ENCODE data around the gene TTLL10.

Gene TTLL10

GRCh38 chr1:1215881-1216605, 42.4 kb downstream of the TTLL10 start:
- in situ Hi-C loops (cut with HindIII; ENCODE audit: low sequenced_read_pairs) = no loop called here

- in situ Hi-C loops (cut with HindIII; ENCODE audit: low sequenced_read_pairs) = no loop called here
Observed at GRCh38 chr1:1216770-1217620, 43.3 kb downstream of the TTLL10 start.

- in situ Hi-C loops (cut with HindIII; ENCODE audit: low sequenced_read_pairs) = no loop called here
Observed at GRCh38 chr1:1217621-1218523, 44.2 kb downstream of the TTLL10 start.

GRCh38 chr1:1218524-1219200, 45.0 kb downstream of the TTLL10 start:
- in situ Hi-C loops (cut with HindIII; ENCODE audit: low sequenced_read_pairs) = no loop called here

- in situ Hi-C loops (cut with HindIII; ENCODE audit: low sequenced_read_pairs) = no loop called here
Observed at GRCh38 chr1:1219341-1219740, 45.7 kb downstream of the TTLL10 start.

- in situ Hi-C loops (cut with HindIII; ENCODE audit: low sequenced_read_pairs) = loop anchor here (5.0 kb wide), 1 partner anchor 93 kb away; no protein-coding TSS in a partner anchor
Observed at GRCh38 chr1:1220197-1220596, 46.5 kb downstream of the TTLL10 start.

GRCh38 chr1:1221887-1222574, 48.4 kb downstream of the TTLL10 start:
- in situ Hi-C loops (cut with HindIII; ENCODE audit: low sequenced_read_pairs) = loop anchor here (5.0 kb wide), 1 partner anchor 95 kb away; no protein-coding TSS in a partner anchor

GRCh38 chr1:1222575-1223225, 49.0 kb downstream of the TTLL10 start:
- in situ Hi-C loops (cut with HindIII; ENCODE audit: low sequenced_read_pairs) = loop anchor here (5.0 kb wide), 1 partner anchor 95 kb away; no protein-coding TSS in a partner anchor

- in situ Hi-C loops (cut with HindIII; ENCODE audit: low sequenced_read_pairs) = loop anchor here (5.0 kb wide), 1 partner anchor 96 kb away; no protein-coding TSS in a partner anchor
Observed at GRCh38 chr1:1223321-1223720, 49.6 kb downstream of the TTLL10 start.

GRCh38 chr1:1223891-1224290, 50.2 kb downstream of the TTLL10 start:
- in situ Hi-C loops (cut with HindIII; ENCODE audit: low sequenced_read_pairs) = loop anchor here (5.0 kb wide), 1 partner anchor 97 kb away; no protein-coding TSS in a partner anchor

- in situ Hi-C loops (cut with HindIII; ENCODE audit: low sequenced_read_pairs) = loop anchor here (5.0 kb wide), 1 partner anchor 68 kb away; no protein-coding TSS in a partner anchor
Observed at GRCh38 chr1:1225238-1225845, 51.7 kb downstream of the TTLL10 start.

GRCh38 chr1:1225913-1226312, 52.2 kb downstream of the TTLL10 start:
- in situ Hi-C loops (cut with HindIII; ENCODE audit: low sequenced_read_pairs) = loop anchor here (5.0 kb wide), 1 partner anchor 69 kb away; no protein-coding TSS in a partner anchor

GRCh38 chr1:1226566-1227362, 53.1 kb downstream of the TTLL10 start:
- in situ Hi-C loops (cut with HindIII; ENCODE audit: low sequenced_read_pairs) = loop anchor here (5.0 kb wide), 1 partner anchor 69 kb away; no protein-coding TSS in a partner anchor

GRCh38 chr1:1227386-1227785, 53.7 kb downstream of the TTLL10 start:
- in situ Hi-C loops (cut with HindIII; ENCODE audit: low sequenced_read_pairs) = loop anchor here (5.0 kb wide), 1 partner anchor 70 kb away; no protein-coding TSS in a partner anchor

GRCh38 chr1:1228187-1228586, 54.5 kb downstream of the TTLL10 start:
- in situ Hi-C loops (cut with HindIII; ENCODE audit: low sequenced_read_pairs) = loop anchor here (5.0 kb wide), 1 partner anchor 71 kb away; no protein-coding TSS in a partner anchor

GRCh38 chr1:1228596-1229321, 55.1 kb downstream of the TTLL10 start:
- in situ Hi-C loops (cut with HindIII; ENCODE audit: low sequenced_read_pairs) = loop anchor here (5.0 kb wide), 1 partner anchor 71 kb away; no protein-coding TSS in a partner anchor

- in situ Hi-C loops (cut with HindIII; ENCODE audit: low sequenced_read_pairs) = loop anchor here (5.0 kb wide), 1 partner anchor 72 kb away; no protein-coding TSS in a partner anchor
Observed at GRCh38 chr1:1229770-1230169, 56.1 kb downstream of the TTLL10 start.

Data from endothelial cell of hepatic sinusoid (primary cell).